Stimulated activated CD4-positive, alpha-beta T cell treated with anti-CD3 and anti-CD28 coated beads, Interleukin-15, amount 100 ng/mL, for 48 hours (primary cell): ENCODE data around the gene SLC6A9.

Experiments used
- DNase-seq, 2 donors: peaks; one replicate each; pipeline ENCODE4 v3.0.0-alpha.2; 2020; ENCODE audit warnings: low read depth in 2 of 2

SLC6A9 gene

GRCh38 chr1:43983253-43983899 is 47.9 kb downstream of the SLC6A9 start:
- no peak for DNase-seq

- DNase-seq = no peak
Measured at GRCh38 chr1:43982808-43983207, 48.5 kb downstream of the SLC6A9 start.

- DNase-seq = no peak
Measured at GRCh38 chr1:43982241-43982640, 49.0 kb downstream of the SLC6A9 start.

GRCh38 chr1:43981636-43982035 is 49.6 kb downstream of the SLC6A9 start:
- no peak for DNase-seq

GRCh38 chr1:43981135-43981491 is 50.1 kb downstream of the SLC6A9 start:
- DNase-seq = no peak

- no peak for DNase-seq
Measured at GRCh38 chr1:43980255-43981134, 50.8 kb downstream of the SLC6A9 start.

GRCh38 chr1:43979528-43980254 is 51.6 kb downstream of the SLC6A9 start:
- no peak for DNase-seq

GRCh38 chr1:43979261-43979527 is 52.1 kb downstream of the SLC6A9 start:
- DNase-seq = no peak

GRCh38 chr1:43978551-43979260 is 52.6 kb downstream of the SLC6A9 start, which contains the start of gene B4GALT2:
B4GALT2 (plus strand) TSS chr1:43979210; CDS start chr1:43981161, 1,951 bp downstream.
- DNase-seq = no peak

- no peak for DNase-seq
Measured at GRCh38 chr1:43978264-43978550, 53.1 kb downstream of the SLC6A9 start.

GRCh38 chr1:43977376-43978263 is 53.6 kb downstream of the SLC6A9 start:
- DNase-seq = no peak

GRCh38 chr1:43976890-43977289 is 54.4 kb downstream of the SLC6A9 start:
- no peak for DNase-seq

GRCh38 chr1:43976045-43976444 is 55.2 kb downstream of the SLC6A9 start:
- no peak for DNase-seq

- DNase-seq = no peak
Measured at GRCh38 chr1:43975249-43975961, 55.9 kb downstream of the SLC6A9 start.

GRCh38 chr1:43974443-43975248 is 56.6 kb downstream of the SLC6A9 start, which contains the start of gene ATP6V0B:
ATP6V0B (plus strand) TSS chr1:43974960; CDS start chr1:43975041, 81 bp downstream.
- DNase-seq = peak; percentile 90 to 96

- DNase-seq = no peak
Measured at GRCh38 chr1:43973981-43974442, 57.2 kb downstream of the SLC6A9 start.

- no peak for DNase-seq
Measured at GRCh38 chr1:43971336-43971980, 59.8 kb downstream of the SLC6A9 start.

- DNase-seq = no peak
Measured at GRCh38 chr1:43970911-43971310, 60.4 kb downstream of the SLC6A9 start.

GRCh38 chr1:43970502-43970901 is 60.8 kb downstream of the SLC6A9 start:
- DNase-seq = no peak
